ENCODE data around the gene PCLO. TPM values are rescaled to one million over a fixed set of nuclear protein-coding genes. Genes with fewer than 3 reads are reported as not detected.

The PCLO gene
- total RNA-seq, 1 experiment from 2014 or later: 3.0 TPM

DNA sequence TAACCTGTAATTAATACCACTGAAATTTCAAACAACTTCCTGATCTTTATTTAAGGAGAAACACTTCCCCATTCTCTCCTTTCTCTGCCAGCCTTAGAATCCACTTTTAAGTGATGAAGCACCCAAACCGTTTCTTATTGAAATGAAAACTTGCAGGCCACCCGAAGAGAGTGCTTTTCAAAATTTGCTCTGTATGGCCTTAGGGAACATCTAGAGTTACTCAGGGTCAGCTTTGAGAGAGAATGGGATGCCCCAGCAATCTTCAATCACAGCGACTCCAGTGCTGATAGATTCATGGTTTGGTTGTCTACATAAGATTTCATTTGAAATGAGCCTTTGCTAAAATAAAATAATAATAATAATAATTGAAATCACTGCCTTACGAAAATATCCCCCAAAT is 323.1 kb downstream of the PCLO start (continued):
- TF ChIP-seq, protein P1, sequence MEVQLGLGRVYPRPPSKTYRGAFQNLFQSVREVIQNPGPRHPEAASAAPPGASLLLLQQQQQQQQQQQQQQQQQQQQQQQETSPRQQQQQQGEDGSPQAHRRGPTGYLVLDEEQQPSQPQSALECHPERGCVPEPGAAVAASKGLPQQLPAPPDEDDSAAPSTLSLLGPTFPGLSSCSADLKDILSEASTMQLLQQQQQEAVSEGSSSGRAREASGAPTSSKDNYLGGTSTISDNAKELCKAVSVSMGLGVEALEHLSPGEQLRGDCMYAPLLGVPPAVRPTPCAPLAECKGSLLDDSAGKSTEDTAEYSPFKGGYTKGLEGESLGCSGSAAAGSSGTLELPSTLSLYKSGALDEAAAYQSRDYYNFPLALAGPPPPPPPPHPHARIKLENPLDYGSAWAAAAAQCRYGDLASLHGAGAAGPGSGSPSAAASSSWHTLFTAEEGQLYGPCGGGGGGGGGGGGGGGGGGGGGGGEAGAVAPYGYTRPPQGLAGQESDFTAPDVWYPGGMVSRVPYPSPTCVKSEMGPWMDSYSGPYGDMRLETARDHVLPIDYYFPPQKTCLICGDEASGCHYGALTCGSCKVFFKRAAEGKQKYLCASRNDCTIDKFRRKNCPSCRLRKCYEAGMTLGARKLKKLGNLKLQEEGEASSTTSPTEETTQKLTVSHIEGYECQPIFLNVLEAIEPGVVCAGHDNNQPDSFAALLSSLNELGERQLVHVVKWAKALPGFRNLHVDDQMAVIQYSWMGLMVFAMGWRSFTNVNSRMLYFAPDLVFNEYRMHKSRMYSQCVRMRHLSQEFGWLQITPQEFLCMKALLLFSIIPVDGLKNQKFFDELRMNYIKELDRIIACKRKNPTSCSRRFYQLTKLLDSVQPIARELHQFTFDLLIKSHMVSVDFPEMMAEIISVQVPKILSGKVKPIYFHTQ (CRISPR knock-in tag; IDR thresholded peaks at IDR 0.05): no peak

DNA sequence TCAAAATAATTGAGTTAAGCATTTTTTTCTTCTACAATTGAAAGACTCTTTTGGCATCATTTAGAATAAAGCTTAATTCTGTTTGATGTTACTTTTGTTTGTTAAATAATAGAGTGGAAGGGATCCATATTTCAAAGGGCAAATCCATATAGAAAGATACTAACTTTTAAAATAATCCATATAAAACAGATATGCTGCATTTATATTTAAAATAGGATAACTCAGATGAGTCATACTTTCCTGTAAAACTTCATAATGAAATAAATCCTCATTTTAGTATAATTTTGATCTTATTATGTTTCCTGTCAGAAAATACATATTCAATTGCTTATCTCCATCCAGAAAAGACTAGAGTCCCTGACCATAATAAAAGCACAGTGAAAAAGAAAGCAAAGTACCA is 323.6 kb downstream of the PCLO start:
- POLR2A ChIA-PET: no interaction called here
- TF ChIP-seq ELF4 (CRISPR knock-in tag; IDR thresholded peaks at IDR 0.05; ENCODE audit: low read depth) (no peak), EMX1 (CRISPR knock-in tag; IDR thresholded peaks at IDR 0.05) (no peak), TCF7 (CRISPR knock-in tag; IDR thresholded peaks at IDR 0.05; ENCODE audit: low read depth) (no peak)
- ATAC-seq (no peak), DNase-seq (ENCODE audit: low spot score) (no peak)
- CTCF ChIA-PET: no interaction called here
- peaks cover 22% of the 10 kb centered on the region for H3K4me1 Mint-ChIP-seq
- H3K27me3 Mint-ChIP-seq (ENCODE audit: low read depth): no peaks in the 10 kb centered on the region
- peaks cover 3% of the 10 kb centered on the region; the same call in 1 of the 2 replicates for H3K9me3 Mint-ChIP-seq
- H3K4me3 Mint-ChIP-seq: no peak overlapping the region
- peak overlapping the region; percentile 7 for H3K27ac Mint-ChIP-seq
- H3K36me3 Mint-ChIP-seq: no peaks in the 10 kb centered on the region

- ATAC-seq: no peak
- Mint-ChIP-seq H3K4me3 (no peak overlapping the region), H3K27ac (no peak overlapping the region), H3K4me1 (peaks cover 22% of the 10 kb centered on the region), H3K9me3 (peaks cover 3% of the 10 kb centered on the region; the same call in 1 of the 2 replicates), H3K36me3 (no peaks in the 10 kb centered on the region), H3K27me3 (ENCODE audit: low read depth) (no peaks in the 10 kb centered on the region)
- ChIA-PET CTCF (no interaction called here), POLR2A (interaction anchor here (0.6 kb wide), 1 partner anchor 87 kb away, joined by 4 read pairs; no protein-coding TSS in a partner anchor)
- TF ChIP-seq GRHL2 (CRISPR knock-in tag; IDR thresholded peaks at IDR 0.05; ENCODE audit: insufficient replicate concordance, severe bottlenecking) (no peak), RELA (CRISPR knock-in tag; IDR thresholded peaks at IDR 0.05; ENCODE audit: borderline replicate concordance) (no peak), NR3C1 (CRISPR knock-in tag; conservative IDR thresholded peaks at IDR 0.05; ENCODE audit: low read depth) (no peak)
- TF ChIP-seq, protein P2, sequence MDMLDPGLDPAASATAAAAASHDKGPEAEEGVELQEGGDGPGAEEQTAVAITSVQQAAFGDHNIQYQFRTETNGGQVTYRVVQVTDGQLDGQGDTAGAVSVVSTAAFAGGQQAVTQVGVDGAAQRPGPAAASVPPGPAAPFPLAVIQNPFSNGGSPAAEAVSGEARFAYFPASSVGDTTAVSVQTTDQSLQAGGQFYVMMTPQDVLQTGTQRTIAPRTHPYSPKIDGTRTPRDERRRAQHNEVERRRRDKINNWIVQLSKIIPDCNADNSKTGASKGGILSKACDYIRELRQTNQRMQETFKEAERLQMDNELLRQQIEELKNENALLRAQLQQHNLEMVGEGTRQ (CRISPR knock-in tag; IDR thresholded peaks at IDR 0.05): no peak
- no peak for DNase-seq (ENCODE audit: low spot score)
Observed at GRCh38 chr7:82838314-82838713, 324.4 kb downstream of the PCLO start.

- ChIA-PET CTCF (no interaction called here), POLR2A (no interaction called here)
- Mint-ChIP-seq H3K4me3 (no peak overlapping the region), H3K9me3 (no peaks in the 10 kb centered on the region), H3K36me3 (no peaks in the 10 kb centered on the region), H3K27ac (no peak overlapping the region), H3K27me3 (ENCODE audit: low read depth) (no peaks in the 10 kb centered on the region), H3K4me1 (peaks cover 38% of the 10 kb centered on the region)
- no peak for DNase-seq (ENCODE audit: low spot score)
- no peak for ATAC-seq
- TF ChIP-seq FOXP1 (CRISPR knock-in tag; IDR thresholded peaks at IDR 0.05; ENCODE audit: borderline replicate concordance) (no peak), ZNF396 (CRISPR knock-in tag; IDR thresholded peaks at IDR 0.05; ENCODE audit: borderline replicate concordance) (no peak), ZNF317 (CRISPR knock-in tag; IDR thresholded peaks at IDR 0.05; ENCODE audit: borderline replicate concordance, low read depth) (no peak), SMAD3 (CRISPR knock-in tag; IDR thresholded peaks at IDR 0.05; ENCODE audit: borderline replicate concordance) (no peak), ZNF121 (CRISPR knock-in tag; IDR thresholded peaks at IDR 0.05) (no peak), ZNF532 (CRISPR knock-in tag; IDR thresholded peaks at IDR 0.05; ENCODE audit: borderline replicate concordance) (no peak), MXD4 (CRISPR knock-in tag; IDR thresholded peaks at IDR 0.05; ENCODE audit: borderline replicate concordance) (no peak), TP53 (CRISPR knock-in tag; IDR thresholded peaks at IDR 0.05) (no peak), ZNF138 (CRISPR knock-in tag; conservative IDR thresholded peaks at IDR 0.05) (no peak), NR3C1 (CRISPR knock-in tag; conservative IDR thresholded peaks at IDR 0.05; ENCODE audit: low read depth) (no peak)
- TF ChIP-seq, protein P3, sequence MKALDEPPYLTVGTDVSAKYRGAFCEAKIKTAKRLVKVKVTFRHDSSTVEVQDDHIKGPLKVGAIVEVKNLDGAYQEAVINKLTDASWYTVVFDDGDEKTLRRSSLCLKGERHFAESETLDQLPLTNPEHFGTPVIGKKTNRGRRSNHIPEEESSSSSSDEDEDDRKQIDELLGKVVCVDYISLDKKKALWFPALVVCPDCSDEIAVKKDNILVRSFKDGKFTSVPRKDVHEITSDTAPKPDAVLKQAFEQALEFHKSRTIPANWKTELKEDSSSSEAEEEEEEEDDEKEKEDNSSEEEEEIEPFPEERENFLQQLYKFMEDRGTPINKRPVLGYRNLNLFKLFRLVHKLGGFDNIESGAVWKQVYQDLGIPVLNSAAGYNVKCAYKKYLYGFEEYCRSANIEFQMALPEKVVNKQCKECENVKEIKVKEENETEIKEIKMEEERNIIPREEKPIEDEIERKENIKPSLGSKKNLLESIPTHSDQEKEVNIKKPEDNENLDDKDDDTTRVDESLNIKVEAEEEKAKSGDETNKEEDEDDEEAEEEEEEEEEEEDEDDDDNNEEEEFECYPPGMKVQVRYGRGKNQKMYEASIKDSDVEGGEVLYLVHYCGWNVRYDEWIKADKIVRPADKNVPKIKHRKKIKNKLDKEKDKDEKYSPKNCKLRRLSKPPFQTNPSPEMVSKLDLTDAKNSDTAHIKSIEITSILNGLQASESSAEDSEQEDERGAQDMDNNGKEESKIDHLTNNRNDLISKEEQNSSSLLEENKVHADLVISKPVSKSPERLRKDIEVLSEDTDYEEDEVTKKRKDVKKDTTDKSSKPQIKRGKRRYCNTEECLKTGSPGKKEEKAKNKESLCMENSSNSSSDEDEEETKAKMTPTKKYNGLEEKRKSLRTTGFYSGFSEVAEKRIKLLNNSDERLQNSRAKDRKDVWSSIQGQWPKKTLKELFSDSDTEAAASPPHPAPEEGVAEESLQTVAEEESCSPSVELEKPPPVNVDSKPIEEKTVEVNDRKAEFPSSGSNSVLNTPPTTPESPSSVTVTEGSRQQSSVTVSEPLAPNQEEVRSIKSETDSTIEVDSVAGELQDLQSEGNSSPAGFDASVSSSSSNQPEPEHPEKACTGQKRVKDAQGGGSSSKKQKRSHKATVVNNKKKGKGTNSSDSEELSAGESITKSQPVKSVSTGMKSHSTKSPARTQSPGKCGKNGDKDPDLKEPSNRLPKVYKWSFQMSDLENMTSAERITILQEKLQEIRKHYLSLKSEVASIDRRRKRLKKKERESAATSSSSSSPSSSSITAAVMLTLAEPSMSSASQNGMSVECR (CRISPR knock-in tag; IDR thresholded peaks at IDR 0.05; ENCODE audit: borderline replicate concordance): no peak
Observed at GRCh38 chr7:82823073-82823472, 339.6 kb downstream of the PCLO start.

All from WTC11 (cell line).